HepG2 (cell line): Measurements from ENCODE around the gene BRCA2. TPM values are rescaled to one million over a fixed set of nuclear protein-coding genes. Genes with fewer than 3 reads are reported as not detected.

Source experiments
- CBX2 ChIP-seq, 2 experiments: fragments of 200-600 bp in 1 of 2; sonication (generic); formaldehyde crosslinking in 1 of 2; IDR thresholded peaks; 2 replicates each; pipeline versions ENCODE4 v1.7.0 to v1.8.1; 2018 to 2022; ENCODE audit warnings: low read depth in 2 of 2, low read length in 1 of 2, mild to moderate bottlenecking in 1 of 2, missing genetic modification reagents in 1 of 2
- ERF ChIP-seq: IDR thresholded peaks from 2 replicates; pipeline ENCODE4 v1.6.1; 2018; ENCODE audit warnings: missing biosample characterization, missing genetic modification reagents
- FOSL1 ChIP-seq: sonication (generic); formaldehyde crosslinking; IDR thresholded peaks from 2 replicates; pipeline ENCODE4 v1.9.0; 2021; ENCODE audit warnings: missing genetic modification reagents, borderline replicate concordance
- GZF1 ChIP-seq: sonication (generic); formaldehyde crosslinking; IDR thresholded peaks from 2 replicates; pipeline ENCODE4 v1.5.1; 2020; ENCODE audit warnings: mild to moderate bottlenecking, missing genetic modification reagents
- HMGXB4 ChIP-seq, 2 experiments: sonication (generic) in 1 of 2; formaldehyde crosslinking in 1 of 2; IDR thresholded peaks; 2 replicates each; pipeline versions ENCODE4 v1.4.0 to v1.6.1; 2018 to 2020; ENCODE audit warnings: missing genetic modification reagents in 2 of 2, borderline replicate concordance in 1 of 2, low read depth in 1 of 2, mild to moderate bottlenecking in 1 of 2, missing biosample characterization in 1 of 2
- HOXD1 ChIP-seq: sonication (generic); formaldehyde crosslinking; IDR thresholded peaks from 2 replicates; pipeline ENCODE4 v1.5.0; 2020; ENCODE audit warnings: missing genetic modification reagents
- IKZF4 ChIP-seq: sonication (generic); formaldehyde crosslinking; IDR thresholded peaks from 2 replicates; pipeline ENCODE4 v1.5.1; 2020; ENCODE audit warnings: borderline replicate concordance, mild to moderate bottlenecking, low read depth, missing genetic modification reagents; ENCODE audit errors: not compliant biosample characterization
- KDM6A ChIP-seq: IDR thresholded peaks from 2 replicates; pipeline ENCODE4 v1.6.1; 2016; ENCODE audit warnings: low read depth
- KIAA2018 ChIP-seq: sonication (generic); formaldehyde crosslinking; IDR thresholded peaks from 2 replicates; pipeline ENCODE4 v1.5.0; 2020; ENCODE audit warnings: mild to moderate bottlenecking, missing genetic modification reagents, borderline replicate concordance
- KLF13 ChIP-seq: sonication (generic); formaldehyde crosslinking; IDR thresholded peaks from 2 replicates; pipeline ENCODE4 v1.4.0; 2020; ENCODE audit warnings: mild to moderate bottlenecking, missing genetic modification reagents
- MIXL1 ChIP-seq: IDR thresholded peaks from 2 replicates; pipeline ENCODE4 v1.6.1; 2016
- MYC ChIP-seq: sonication (generic); formaldehyde crosslinking; IDR thresholded peaks from 2 replicates; pipeline ENCODE4 v1.9.0; 2021; ENCODE audit warnings: missing genetic modification reagents, borderline replicate concordance
- PTBP1 ChIP-seq: fragments of 200-400 bp; formaldehyde crosslinking; IDR thresholded peaks from 2 replicates; pipeline ENCODE4 v1.6.1; 2018; ENCODE audit warnings: low read length, low read depth; ENCODE audit not compliant: poor library complexity, severe bottlenecking
- ZNF274 ChIP-seq: sonication (generic); formaldehyde crosslinking; IDR thresholded peaks from 2 replicates; pipeline ENCODE4 v1.5.1; 2020; ENCODE audit warnings: mild to moderate bottlenecking, missing genetic modification reagents
- ZNF530 ChIP-seq: sonication (generic); formaldehyde crosslinking; IDR thresholded peaks from 2 replicates; pipeline ENCODE4 v1.5.0; 2020; ENCODE audit warnings: low read depth, mild to moderate bottlenecking, missing genetic modification reagents
- ZNF597 ChIP-seq: sonication (generic); formaldehyde crosslinking; IDR thresholded peaks from 2 replicates; pipeline ENCODE4 v1.5.0; 2020; ENCODE audit warnings: missing genetic modification reagents
- ZNF788 ChIP-seq: sonication (generic); formaldehyde crosslinking; IDR thresholded peaks from 2 replicates; pipeline ENCODE4 v1.5.0; 2020; ENCODE audit warnings: mild to moderate bottlenecking, missing genetic modification reagents, borderline replicate concordance
- polyA plus RNA-seq, 8 experiments: library from polyadenylated mRNA; depleted of rRNA in 3 of 8; stranded (reverse) in 7 of 8; unstranded in 1 of 8; fragments of >200 nt; fragmentation: Illumina TruSeq in 4 of 8; extraction: Trizol in 4 of 8; gene quantifications; 2 replicates each; pipeline versions ENCODE4 v1.2.1 to v1.2.3, GENCODE V29; 2011 to 2016; ENCODE audit warnings: low read depth in 4 of 8, missing spikeins in 1 of 8, mixed read lengths in 1 of 8; ENCODE audit not compliant: insufficient read depth in 1 of 8
- total RNA-seq, 5 experiments: library from RNA; depleted of rRNA; stranded (reverse); fragments of >200 nt; fragmentation: Illumina TruSeq; extraction: Trizol; gene quantifications; 2 replicates each; pipeline ENCODE4 v1.2.3, GENCODE V29; 2016; ENCODE audit warnings: low read depth in 1 of 5

The BRCA2 gene
- total and polyA plus RNA-seq, 2 of the 13 experiments (the other 11 are each of a cell fraction or from before 2014, with no cell fraction given) = 3.1 to 24.6 TPM

GRCh38 chr13:32427852-32428580 is 112.7 kb downstream of the BRCA2 start, which contains the start of gene N4BP2L1 (continued):
- TF ChIP-seq MYC (CRISPR knock-in tag) (peak; percentile 82), ZNF597 (no peak), CBX2 (IDR thresholded peaks at IDR 0.05; ENCODE audit: low read depth, low read length) (no peak), CBX2 (CRISPR knock-in tag; IDR thresholded peaks at IDR 0.05; ENCODE audit: low read depth) (no peak), ZNF788 (CRISPR knock-in tag) (peak; percentile 93), KIAA2018 (CRISPR knock-in tag) (no peak), HOXD1 (CRISPR knock-in tag) (peak; percentile 73), KDM6A (CRISPR knock-in tag) (peak; percentile 33; the same call in 1 of the 2 replicates), MIXL1 (CRISPR knock-in tag) (peak; percentile 34; the same call in 1 of the 2 replicates), GZF1 (no peak), PTBP1 (no peak), FOSL1 (CRISPR knock-in tag) (0 out of 2 replicates have a peak, but pooled peaks have one; percentile 22), IKZF4 (CRISPR knock-in tag) (no peak), ZNF530 (CRISPR knock-in tag) (no peak), HMGXB4 (CRISPR knock-in tag; IDR thresholded peaks at IDR 0.05; ENCODE audit: borderline replicate concordance in 1 of 2, low read depth in 1 of 2) (no peak; a peak in 2 of 4 replicates), KLF13 (CRISPR knock-in tag) (no peak), ZNF274 (CRISPR knock-in tag) (no peak), ERF (CRISPR knock-in tag) (peak; percentile 60; the same call in 1 of the 2 replicates)
